Measurements from ENCODE around the gene SARS2. TPM values are rescaled to one million over a fixed set of nuclear protein-coding genes. Genes with fewer than 3 reads are reported as not detected.
"Not testable (repeated sequence)": the region's sequence is repeated elsewhere in the genome, so short reads cannot be mapped to it uniquely, and the experiment has no call there.

The SARS2 gene
- total and polyA plus RNA-seq, 3 experiments from 2014 or later: 18.9 to 46.7 (median 43.1) TPM

DNA sequence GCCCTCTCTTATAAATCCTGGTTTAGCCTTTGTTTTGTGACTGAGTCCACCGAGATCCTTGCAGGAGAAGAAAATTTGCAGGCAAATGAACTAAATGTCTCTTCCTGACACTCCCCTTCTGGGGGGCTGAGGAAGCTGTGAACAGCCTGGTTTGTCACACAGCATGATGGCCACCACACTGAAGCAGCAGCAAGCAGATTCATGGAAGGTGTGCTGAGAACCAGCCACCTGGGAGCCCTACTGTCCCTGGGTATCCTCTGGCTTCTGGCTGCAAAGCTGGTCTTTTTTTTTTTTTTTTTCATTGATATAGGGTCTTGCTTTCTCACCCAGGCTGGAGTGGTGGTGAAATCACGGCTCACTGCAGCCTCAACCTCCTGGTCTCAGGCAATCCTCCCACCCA is 11.4 kb upstream of the SARS2 start:
- Histone ChIP-seq H3K4me1 (ENCODE audit: insufficient read depth, low read length) (no peaks in the 10 kb centered on the region), H3K27ac (ENCODE audit: low read depth, low read length) (no peak overlapping the region), H3K36me3 (ENCODE audit: insufficient read depth, low read length) (no peaks in the 10 kb centered on the region), H3K4me3 (ENCODE audit: low read length) (no peak overlapping the region), H3K27me3 (ENCODE audit: insufficient read depth, low read length, poor library complexity, severe bottlenecking) (no peaks in the 10 kb centered on the region), H3K9me3 (ENCODE audit: low read length) (no peaks in the 10 kb centered on the region)
- ChIA-PET POLR2A (no interaction called here), CTCF (no interaction called here)
- DNase-seq: no peak
- H3K4me3 Mint-ChIP-seq: no peak overlapping the region
- H3K9me3 Mint-ChIP-seq: peaks cover 0 to 2% (median 0%) of the 10 kb centered on the region in 5 donors
- H3K27ac Mint-ChIP-seq: peak overlapping the region in 1 of 8 donors; percentile 35
- H3K27me3 Mint-ChIP-seq: peaks cover 3 to 4% of the 10 kb centered on the region in 2 donors
- H3K4me1 Mint-ChIP-seq: peaks cover 4 to 26% (median 16%) of the 10 kb centered on the region in 3 donors
- no peaks in the 10 kb centered on the region for H3K36me3 Mint-ChIP-seq

DNA sequence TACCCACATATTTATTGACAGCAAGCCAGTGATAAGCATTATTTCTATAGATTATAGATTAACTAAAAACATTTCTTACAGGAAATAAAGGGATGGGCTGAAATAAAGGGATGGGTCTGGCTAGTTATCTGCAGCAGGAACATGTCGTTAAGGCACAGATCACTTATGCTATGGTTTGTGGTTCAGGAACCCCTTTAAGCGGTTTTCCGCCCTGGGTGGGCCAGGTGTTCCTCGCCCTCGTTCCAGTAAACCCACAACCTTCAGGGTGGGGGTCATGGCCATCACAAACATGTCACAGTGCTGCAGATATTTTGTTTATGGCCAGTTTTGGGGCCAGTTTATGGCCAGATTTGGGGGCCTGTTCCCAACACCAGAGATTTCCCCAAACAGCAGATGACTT is 10.9 kb upstream of the SARS2 start:
- CTCF ChIA-PET: interaction anchor here (1.2 kb wide), 1 partner anchor 11 kb away, joined by 4 read pairs; the partner anchor contains the start of genes MRPS12 and SARS2
- H3K27ac Mint-ChIP-seq; H3K4me3 ChIP-seq (ENCODE audit: low read length); POLR2A ChIA-PET; H3K9me3 Mint-ChIP-seq; H3K36me3 Mint-ChIP-seq; H3K4me1 ChIP-seq (ENCODE audit: insufficient read depth, low read length); H3K27me3 Mint-ChIP-seq; H3K36me3 ChIP-seq (ENCODE audit: insufficient read depth, low read length); H3K4me3 Mint-ChIP-seq; H3K27ac ChIP-seq (ENCODE audit: low read depth, low read length); H3K27me3 ChIP-seq (ENCODE audit: insufficient read depth, low read length, poor library complexity, severe bottlenecking); H3K9me3 ChIP-seq (ENCODE audit: low read length); DNase-seq: not testable (repeated sequence)
- H3K4me1 Mint-ChIP-seq: peaks cover 4 to 26% (median 16%) of the 10 kb centered on the region in 3 donors

- H3K4me1 ChIP-seq (ENCODE audit: insufficient read depth, low read length): no peaks in the 10 kb centered on the region
- CTCF ChIA-PET: no interaction called here
- no peaks in the 10 kb centered on the region for H3K36me3 ChIP-seq (ENCODE audit: insufficient read depth, low read length)
- Mint-ChIP-seq H3K4me3 (no peak overlapping the region), H3K27ac (no peak overlapping the region), H3K9me3 (peaks cover 0 to 8% (median 3%) of the 10 kb centered on the region in 5 donors), H3K36me3 (peaks cover 2 to 11% (median 6%) of the 10 kb centered on the region in 3 donors), H3K27me3 (peaks cover 3 to 4% of the 10 kb centered on the region in 2 donors), H3K4me1 (peaks cover 4 to 26% (median 16%) of the 10 kb centered on the region in 3 donors)
- no peaks in the 10 kb centered on the region for H3K9me3 ChIP-seq (ENCODE audit: low read length)
- POLR2A ChIA-PET: no interaction called here
- DNase-seq: no peak
- no peaks in the 10 kb centered on the region for H3K27me3 ChIP-seq (ENCODE audit: insufficient read depth, low read length, poor library complexity, severe bottlenecking)
- no peak overlapping the region for H3K27ac ChIP-seq (ENCODE audit: low read depth, low read length)
- no peak overlapping the region for H3K4me3 ChIP-seq (ENCODE audit: low read length)
Observed at GRCh38 chr19:38939957-38940356, 9.4 kb upstream of the SARS2 start.

- no peaks in the 10 kb centered on the region for H3K9me3 ChIP-seq (ENCODE audit: low read length)
- no peaks in the 10 kb centered on the region for H3K27me3 ChIP-seq (ENCODE audit: insufficient read depth, low read length, poor library complexity, severe bottlenecking)
- H3K4me1 Mint-ChIP-seq: peaks cover 29 to 37% (median 29%) of the 10 kb centered on the region in 3 donors
- no peaks in the 10 kb centered on the region for H3K27me3 Mint-ChIP-seq
- peak overlapping the region in 1 of 8 donors; percentile 74 for H3K27ac Mint-ChIP-seq
- POLR2A ChIA-PET: no interaction called here
- H3K4me3 ChIP-seq (ENCODE audit: low read length): no peak overlapping the region
- peaks cover 34% of the 10 kb centered on the region for H3K4me1 ChIP-seq (ENCODE audit: insufficient read depth, low read length)
- no peak overlapping the region for H3K27ac ChIP-seq (ENCODE audit: low read depth, low read length)
- no peaks in the 10 kb centered on the region for H3K36me3 ChIP-seq (ENCODE audit: insufficient read depth, low read length)
- no peak overlapping the region for H3K4me3 Mint-ChIP-seq
- peaks cover 7 to 37% (median 17%) of the 10 kb centered on the region in 3 donors for H3K36me3 Mint-ChIP-seq
- CTCF ChIA-PET: interaction anchor here (1.0 to 2.4 kb wide), 5 partner anchors 164 to 531 kb away, joined by 3 to 13 read pairs (median 5); partner anchors contain the start of gene FAM98C
- peaks cover 0 to 8% (median 3%) of the 10 kb centered on the region in 5 donors for H3K9me3 Mint-ChIP-seq
- DNase-seq: no peak
Observed at GRCh38 chr19:38933544-38933943, 3.0 kb upstream of the SARS2 start.

- H3K9me3 ChIP-seq (ENCODE audit: low read length): no peaks in the 10 kb centered on the region
- Mint-ChIP-seq H3K27me3 (no peaks in the 10 kb centered on the region), H3K4me1 (peaks cover 36 to 47% (median 38%) of the 10 kb centered on the region in 3 donors), H3K9me3 (peaks cover 0 to 8% (median 3%) of the 10 kb centered on the region in 5 donors), H3K4me3 (peak overlapping the region; percentile 19 to 80 (median 57)), H3K27ac (peak overlapping the region in 5 of 8 donors; percentile 5 to 76 (median 51)), H3K36me3 (peaks cover 9 to 37% (median 17%) of the 10 kb centered on the region in 3 donors)
- peaks cover 43% of the 10 kb centered on the region for H3K4me1 ChIP-seq (ENCODE audit: insufficient read depth, low read length)
- H3K27me3 ChIP-seq (ENCODE audit: insufficient read depth, low read length, poor library complexity, severe bottlenecking): no peaks in the 10 kb centered on the region
- H3K27ac ChIP-seq (ENCODE audit: low read depth, low read length): no peak overlapping the region
- no peaks in the 10 kb centered on the region for H3K36me3 ChIP-seq (ENCODE audit: insufficient read depth, low read length)
- H3K4me3 ChIP-seq (ENCODE audit: low read length): no peak overlapping the region
- DNase-seq: peak in 2 of 5 donors; percentile 27 to 37
- CTCF ChIA-PET: interaction anchor here (1.1 to 2.6 kb wide), 6 partner anchors 163 to 1030 kb away, joined by 3 to 13 read pairs (median 6); partner anchors contain the start of gene FAM98C
- POLR2A ChIA-PET: interaction anchor here (0.6 kb wide), 1 partner anchor 102 kb away, joined by 5 read pairs; no protein-coding TSS in a partner anchor
Observed at GRCh38 chr19:38932425-38933179, 2.0 kb upstream of the SARS2 start.

- Mint-ChIP-seq H3K4me3 (peak overlapping the region; percentile 97 to 100 (median 98)), H3K36me3 (peaks cover 9 to 37% (median 17%) of the 10 kb centered on the region in 3 donors), H3K9me3 (peaks cover 0 to 8% (median 3%) of the 10 kb centered on the region in 5 donors), H3K4me1 (peaks cover 38 to 51% (median 39%) of the 10 kb centered on the region in 3 donors), H3K27ac (peak overlapping the region in 7 of 8 donors; percentile 90 to 100 (median 99)), H3K27me3 (no peaks in the 10 kb centered on the region)
- peak overlapping the region; percentile 95 for H3K27ac ChIP-seq (ENCODE audit: low read depth, low read length)
- no peaks in the 10 kb centered on the region for H3K9me3 ChIP-seq (ENCODE audit: low read length)
- ChIA-PET POLR2A (interaction anchor here (1.8 to 2.0 kb wide), 4 partner anchors 32 to 198 kb away, joined by 4 to 7 read pairs (median 6); partner anchors contain the start of genes ECH1, NFKBIB and SIRT2), CTCF (interaction anchor here (1.1 to 5.8 kb wide), 9 partner anchors 31 to 1029 kb away, joined by 3 to 51 read pairs (median 7); partner anchors contain the start of gene FAM98C)
- H3K27me3 ChIP-seq (ENCODE audit: insufficient read depth, low read length, poor library complexity, severe bottlenecking): no peaks in the 10 kb centered on the region
- peak overlapping the region; percentile 96 for H3K4me3 ChIP-seq (ENCODE audit: low read length)
- no peak for DNase-seq
- H3K36me3 ChIP-seq (ENCODE audit: insufficient read depth, low read length): no peaks in the 10 kb centered on the region
- peaks cover 45% of the 10 kb centered on the region for H3K4me1 ChIP-seq (ENCODE audit: insufficient read depth, low read length)
Observed at GRCh38 chr19:38931521-38931793, 894 bp upstream of the SARS2 start.

- DNase-seq: peak; percentile 95 to 99 (median 99)
- Histone ChIP-seq H3K4me3 (ENCODE audit: low read length) (peak within 1 kb of the TSS; percentile 96), H3K4me1 (ENCODE audit: insufficient read depth, low read length) (peaks cover 45% of the 10 kb centered on the region), H3K27ac (ENCODE audit: low read depth, low read length) (peak within 1 kb of the TSS; percentile 95), H3K27me3 (ENCODE audit: insufficient read depth, low read length, poor library complexity, severe bottlenecking) (no peaks in the 10 kb centered on the region), H3K36me3 (ENCODE audit: insufficient read depth, low read length) (no peaks in the 10 kb centered on the region), H3K9me3 (ENCODE audit: low read length) (no peaks in the 10 kb centered on the region)
- CTCF ChIA-PET: interaction anchor here (0.6 to 5.8 kb wide), 49 partner anchors 10 to 595 kb away, joined by 3 to 51 read pairs (median 4); partner anchors contain the start of genes ACTN4, CAPN12, CATSPERG and EIF3K
- Mint-ChIP-seq H3K9me3 (peaks cover 0 to 6% (median 3%) of the 10 kb centered on the region in 5 donors), H3K27ac (peak within 1 kb of the TSS; percentile 90 to 100 (median 99)), H3K4me3 (peak within 1 kb of the TSS; percentile 97 to 100 (median 98)), H3K36me3 (peaks cover 9 to 40% (median 16%) of the 10 kb centered on the region in 3 donors), H3K27me3 (no peaks in the 10 kb centered on the region), H3K4me1 (peaks cover 39 to 56% (median 43%) of the 10 kb centered on the region in 3 donors)
- POLR2A ChIA-PET: interaction anchor here (0.7 to 2.0 kb wide), 12 partner anchors 31 to 557 kb away, joined by 3 to 12 read pairs (median 5); partner anchors contain the start of genes ECH1, EIF3K, FAM98C and NFKBIB
Observed at GRCh38 chr19:38930776-38931520, 385 bp upstream of the SARS2 start, which contains the start of gene MRPS12. Gene MRPS12, plus strand, starts transcription at chr19:38930944. Its CDS starts 351 bp downstream, at chr19:38931295.

Measured in CD8-positive, alpha-beta memory T cell (primary cell).